HG03060 (cell line): ENCODE data around the gene PPP2R2B.
"Not testable (repeated sequence)": the region's sequence is repeated elsewhere in the genome, so short reads cannot be mapped to it uniquely, and the experiment has no call there.

ENCODE experiments used
- ATAC-seq: cut with Tn5 transposase; IDR thresholded peaks from one replicate; pipeline ENCODE4 v1.9.1; 2021; ENCODE audit warnings: low read depth, moderate number of reproducible peaks; ENCODE audit not compliant: unreplicated experiment

The PPP2R2B gene

DNA sequence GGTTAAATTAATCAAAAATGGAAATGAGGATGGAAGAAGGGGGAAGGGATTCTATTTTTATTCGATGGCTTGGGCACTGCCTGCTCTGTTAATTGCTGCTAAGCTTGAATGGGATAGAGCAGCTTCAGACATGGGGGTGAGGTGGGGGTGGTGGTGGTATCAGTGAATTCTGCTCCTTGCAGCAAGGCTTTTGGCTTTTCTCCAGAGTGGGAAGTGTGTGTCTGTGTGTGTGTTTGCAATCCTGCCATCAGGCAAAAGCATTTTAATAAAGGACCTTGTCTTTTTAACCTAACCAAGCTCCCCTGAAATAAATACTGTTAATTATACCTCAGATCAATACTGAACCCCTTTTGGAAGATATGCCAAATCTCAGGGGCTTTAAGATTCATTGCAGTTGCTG, 251.6 kb downstream of the PPP2R2B start:
- ATAC-seq: no peak

DNA sequence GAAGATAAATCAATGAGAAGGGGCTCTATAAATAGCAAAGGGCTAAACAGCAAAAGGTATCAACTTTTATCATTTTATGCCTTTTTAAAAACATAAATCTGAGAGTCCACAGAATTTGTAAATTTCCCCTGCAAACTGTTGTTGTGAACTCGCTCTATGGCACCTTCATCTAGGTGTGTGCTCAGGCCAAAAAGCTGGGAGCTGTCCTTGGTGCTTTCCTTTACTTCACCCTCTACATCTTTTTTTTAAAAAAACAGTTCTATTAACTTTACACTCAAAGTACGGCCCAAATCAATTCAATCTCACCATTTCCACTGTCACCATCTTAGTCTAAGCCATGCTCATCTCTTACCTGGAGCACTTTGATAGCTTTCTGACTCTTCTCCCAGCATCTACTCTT, 254.4 kb downstream of the PPP2R2B start:
- no peak for ATAC-seq

- ATAC-seq: no peak
Measured at GRCh38 chr5:146623666-146624065, 254.9 kb downstream of the PPP2R2B start.

- no peak for ATAC-seq
Measured at GRCh38 chr5:146623009-146623408, 255.5 kb downstream of the PPP2R2B start.

GRCh38 chr5:146622391-146622790, 256.2 kb downstream of the PPP2R2B start:
- no peak for ATAC-seq

GRCh38 chr5:146620669-146621051, 257.9 kb downstream of the PPP2R2B start:
- ATAC-seq: no peak

GRCh38 chr5:146620031-146620668, 258.4 kb downstream of the PPP2R2B start:
- no peak for ATAC-seq

GRCh38 chr5:146618434-146618833, 260.1 kb downstream of the PPP2R2B start:
- no peak for ATAC-seq

GRCh38 chr5:146609731-146610130, 268.8 kb downstream of the PPP2R2B start:
- not testable (repeated sequence) for ATAC-seq

GRCh38 chr5:146607659-146608332, 270.8 kb downstream of the PPP2R2B start:
- ATAC-seq: no peak

- no peak for ATAC-seq
Measured at GRCh38 chr5:146606893-146607292, 271.7 kb downstream of the PPP2R2B start.

- ATAC-seq: no peak
Measured at GRCh38 chr5:146600376-146600775, 278.2 kb downstream of the PPP2R2B start.

- ATAC-seq: no peak
Measured at GRCh38 chr5:146599261-146599660, 279.3 kb downstream of the PPP2R2B start.

DNA sequence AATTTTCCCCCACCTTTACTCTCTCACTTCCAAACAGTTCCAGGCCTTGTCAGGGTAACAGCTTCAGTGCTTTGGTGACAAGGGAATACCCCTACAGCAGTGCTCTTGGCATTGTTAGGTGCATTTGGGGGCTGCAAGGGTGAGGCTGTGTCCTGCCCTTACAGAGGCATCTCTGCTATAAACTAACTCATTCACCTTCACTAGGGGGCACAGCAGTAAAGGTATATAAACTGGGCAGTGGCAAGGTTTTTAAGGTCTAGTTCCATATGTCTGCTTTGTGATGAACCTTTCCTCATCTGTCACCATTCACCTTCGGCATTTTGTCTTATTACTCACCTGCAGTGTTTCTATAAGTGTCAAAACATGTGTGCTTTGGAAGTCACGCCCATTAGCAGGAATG, 283.5 kb downstream of the PPP2R2B start:
- ATAC-seq: no peak

- no peak for ATAC-seq
Measured at GRCh38 chr5:146592352-146592751, 286.2 kb downstream of the PPP2R2B start.

DNA sequence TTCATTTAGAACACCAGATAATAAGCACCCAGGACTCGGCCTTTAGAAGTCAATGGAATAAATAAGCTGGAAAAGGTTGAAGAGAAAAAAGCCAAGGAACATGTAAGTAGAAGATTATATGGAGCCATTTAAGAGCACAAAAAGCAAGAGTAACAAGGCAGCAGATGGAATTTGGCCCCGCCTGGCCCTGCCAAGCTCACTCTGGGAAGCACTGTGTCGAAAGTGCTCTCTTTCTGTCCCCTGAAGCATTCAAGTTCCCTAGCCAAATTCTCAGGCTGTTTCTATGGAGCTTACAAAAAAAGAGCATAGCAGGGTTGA, 289.6 kb downstream of the PPP2R2B start:
- ATAC-seq: no peak

- no peak for ATAC-seq
Measured at GRCh38 chr5:146588331-146589027, 290.1 kb downstream of the PPP2R2B start.

DNA sequence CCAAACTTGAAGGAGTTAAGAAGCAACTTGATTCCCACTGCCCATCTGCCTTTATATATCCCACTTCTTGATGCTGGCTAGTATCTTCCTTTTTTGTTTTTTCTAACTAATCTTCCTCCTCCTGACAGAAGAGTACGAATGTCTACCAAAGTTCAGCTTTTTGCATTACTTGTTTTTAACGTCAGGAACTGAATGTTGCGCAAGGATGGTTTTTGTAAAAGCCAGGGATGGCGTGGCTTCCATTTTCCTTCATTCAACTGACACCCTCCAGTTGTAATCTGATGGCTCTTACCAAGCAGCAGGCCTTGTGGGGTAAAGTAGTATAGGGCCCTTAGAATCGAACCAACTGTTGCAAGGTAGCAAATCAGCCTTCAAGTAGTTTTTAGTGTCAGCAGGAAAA, 291.8 kb downstream of the PPP2R2B start:
- ATAC-seq: no peak

GRCh38 chr5:146584750-146585149, 293.8 kb downstream of the PPP2R2B start:
- ATAC-seq: no peak

- no peak for ATAC-seq
Measured at GRCh38 chr5:146582051-146582596, 296.4 kb downstream of the PPP2R2B start.

DNA sequence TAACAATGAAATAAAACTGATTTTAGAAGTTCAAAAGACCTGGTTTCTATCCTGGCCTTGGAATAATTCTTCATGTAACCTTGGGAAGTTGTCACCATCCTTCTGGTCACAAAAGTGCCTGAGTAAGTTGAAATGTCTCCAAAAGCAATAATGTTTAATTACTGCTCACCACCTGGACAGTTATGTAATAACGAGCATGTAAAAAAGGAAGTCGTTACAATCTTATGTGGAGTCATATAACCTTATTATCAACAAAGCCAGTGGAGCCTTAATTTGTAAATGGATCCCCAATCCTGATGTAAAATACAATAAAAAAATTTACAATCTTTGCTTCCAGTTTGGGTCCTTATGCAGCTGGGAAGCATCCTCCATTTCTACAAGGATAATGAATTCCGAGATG, 298.3 kb downstream of the PPP2R2B start:
- ATAC-seq: no peak

- no peak for ATAC-seq
Measured at GRCh38 chr5:146574713-146575112, 303.8 kb downstream of the PPP2R2B start.
